ENCODE data around the gene LEP.

Gene LEP

GRCh38 chr7:128247108-128247507, 6.0 kb downstream of the LEP start:
- no peak for DNase-seq (ENCODE audit: low read depth)

- DNase-seq (ENCODE audit: low read depth), result no peak
Observed at GRCh38 chr7:128247640-128248194, 6.6 kb downstream of the LEP start.

DNA sequence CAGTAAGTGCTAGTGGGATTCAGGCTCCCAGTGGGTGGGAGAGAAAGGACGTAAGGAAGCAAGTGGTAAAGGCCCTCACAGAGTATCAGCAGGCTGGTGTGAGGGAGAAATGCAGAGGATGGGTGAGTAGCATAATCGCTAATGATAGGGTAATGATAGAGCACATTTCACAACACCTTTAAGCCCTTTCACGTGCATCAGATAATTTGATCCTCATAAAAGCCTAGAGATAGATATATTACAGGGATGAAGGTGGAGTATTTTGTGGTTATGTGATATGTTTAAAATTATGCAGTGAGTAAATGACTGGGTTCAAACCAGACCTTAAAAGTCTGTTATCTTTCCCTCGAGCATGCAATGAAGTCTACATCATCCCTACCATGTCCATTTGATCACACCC, 10.3 kb downstream of the LEP start:
- DNase-seq (ENCODE audit: low read depth), result no peak

GRCh38 chr7:128253701-128254100, 12.6 kb downstream of the LEP start:
- DNase-seq (ENCODE audit: low read depth), result no peak

DNA sequence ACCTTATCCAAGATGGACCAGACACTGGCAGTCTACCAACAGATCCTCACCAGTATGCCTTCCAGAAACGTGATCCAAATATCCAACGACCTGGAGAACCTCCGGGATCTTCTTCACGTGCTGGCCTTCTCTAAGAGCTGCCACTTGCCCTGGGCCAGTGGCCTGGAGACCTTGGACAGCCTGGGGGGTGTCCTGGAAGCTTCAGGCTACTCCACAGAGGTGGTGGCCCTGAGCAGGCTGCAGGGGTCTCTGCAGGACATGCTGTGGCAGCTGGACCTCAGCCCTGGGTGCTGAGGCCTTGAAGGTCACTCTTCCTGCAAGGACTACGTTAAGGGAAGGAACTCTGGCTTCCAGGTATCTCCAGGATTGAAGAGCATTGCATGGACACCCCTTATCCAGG, 13.4 kb downstream of the LEP start:
- DNase-seq (ENCODE audit: low read depth), result no peak

DNA sequence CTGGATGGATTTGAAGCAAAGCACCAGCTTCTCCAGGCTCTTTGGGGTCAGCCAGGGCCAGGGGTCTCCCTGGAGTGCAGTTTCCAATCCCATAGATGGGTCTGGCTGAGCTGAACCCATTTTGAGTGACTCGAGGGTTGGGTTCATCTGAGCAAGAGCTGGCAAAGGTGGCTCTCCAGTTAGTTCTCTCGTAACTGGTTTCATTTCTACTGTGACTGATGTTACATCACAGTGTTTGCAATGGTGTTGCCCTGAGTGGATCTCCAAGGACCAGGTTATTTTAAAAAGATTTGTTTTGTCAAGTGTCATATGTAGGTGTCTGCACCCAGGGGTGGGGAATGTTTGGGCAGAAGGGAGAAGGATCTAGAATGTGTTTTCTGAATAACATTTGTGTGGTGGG, 14.2 kb downstream of the LEP start:
- no peak for DNase-seq (ENCODE audit: low read depth)

DNA sequence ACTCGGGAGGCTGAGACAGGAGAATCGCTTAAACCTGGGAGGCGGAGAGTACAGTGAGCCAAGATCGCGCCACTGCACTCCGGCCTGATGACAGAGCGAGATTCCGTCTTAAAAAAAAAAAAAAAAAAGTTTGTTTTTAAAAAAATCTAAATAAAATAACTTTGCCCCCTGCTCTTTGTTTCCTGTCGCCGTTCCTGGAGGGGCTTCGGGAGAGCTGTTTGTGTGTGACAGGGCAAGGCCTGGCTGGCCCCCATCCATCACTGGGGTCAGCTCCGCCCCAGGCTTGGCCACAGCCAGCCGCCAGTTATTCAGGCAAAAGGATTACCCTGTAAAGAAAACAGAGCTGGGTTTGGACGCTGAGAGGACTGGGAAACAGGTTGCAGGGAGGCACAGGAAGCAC, 16.4 kb downstream of the LEP start:
- DNase-seq (ENCODE audit: low read depth), result no peak

GRCh38 chr7:128259131-128260061, 18.3 kb downstream of the LEP start:
- no peak for DNase-seq (ENCODE audit: low read depth)

DNA sequence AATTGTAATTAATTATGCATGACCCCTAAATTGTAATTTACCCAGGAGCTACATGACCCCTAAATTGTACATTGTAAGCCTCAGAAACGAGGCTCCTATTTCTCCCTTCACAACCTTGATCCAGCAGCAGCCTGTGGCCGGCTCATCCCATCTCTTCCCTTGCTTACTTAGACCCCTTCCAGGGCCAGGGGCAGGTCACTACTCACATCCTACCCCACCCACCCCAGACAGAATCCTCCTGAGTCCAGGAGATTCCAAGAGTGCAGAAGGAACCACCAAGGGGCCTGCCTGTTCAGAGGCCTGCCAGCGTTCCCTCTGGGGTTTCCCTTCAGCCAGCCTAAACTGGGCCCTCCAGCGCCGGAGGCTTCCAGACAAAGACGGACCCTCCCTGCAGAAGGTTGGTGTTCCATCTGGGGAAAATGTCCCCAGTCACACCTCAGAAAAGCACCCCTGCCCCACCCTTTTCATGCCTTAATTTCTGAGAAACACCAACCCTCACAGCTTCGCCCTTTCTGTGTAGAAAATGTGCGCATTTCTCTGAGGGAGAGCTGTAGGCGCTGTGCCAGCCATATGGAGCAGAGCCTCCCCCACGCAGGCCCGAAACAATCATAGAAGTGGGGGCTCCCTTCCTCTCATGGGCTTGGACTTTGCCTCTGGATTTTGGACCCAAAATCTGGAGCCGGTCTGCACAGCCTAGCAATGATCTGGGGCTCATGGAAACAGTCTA, 19.2 kb downstream of the LEP start:
- no peak for DNase-seq (ENCODE audit: low read depth)

DNA sequence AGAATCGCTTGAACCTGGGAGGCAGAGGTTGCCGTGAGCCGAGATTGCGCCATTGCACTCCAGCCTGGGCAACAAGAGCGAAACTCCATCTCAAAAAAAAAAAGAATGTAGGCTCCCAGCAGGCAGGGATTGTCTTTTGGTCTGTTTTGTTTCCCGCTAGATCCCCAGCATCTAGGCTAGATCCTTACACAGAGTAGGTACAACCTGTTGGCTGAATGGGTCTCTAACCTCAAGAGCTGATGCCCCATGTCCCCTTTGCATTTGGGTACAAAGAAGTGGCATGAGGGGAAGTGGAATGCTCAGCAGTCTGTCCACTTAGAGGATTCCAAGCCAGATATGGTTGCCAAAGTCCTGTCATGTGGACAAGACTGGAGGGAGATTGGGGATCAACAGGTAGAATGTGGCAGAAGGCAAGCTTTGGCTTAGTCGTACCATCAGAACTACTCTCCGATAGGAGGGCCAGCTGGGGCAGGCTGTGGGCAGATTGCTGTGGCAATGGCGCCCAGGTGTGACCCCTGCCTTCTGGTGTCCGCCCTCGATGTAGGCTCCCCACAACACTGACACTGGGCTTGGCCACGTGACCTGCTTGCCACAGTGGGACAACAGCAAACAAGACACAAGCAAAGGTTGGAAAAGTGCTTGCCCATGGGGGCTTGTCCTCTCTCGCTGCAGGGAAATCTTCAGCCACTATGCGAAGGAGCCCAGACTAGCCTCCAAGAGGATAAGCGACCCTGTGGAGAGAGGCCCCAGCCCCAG, 21.4 kb downstream of the LEP start:
- DNase-seq (ENCODE audit: low read depth), result no peak

GRCh38 chr7:128263420-128263819, 22.3 kb downstream of the LEP start:
- no peak for DNase-seq (ENCODE audit: low read depth)

DNA sequence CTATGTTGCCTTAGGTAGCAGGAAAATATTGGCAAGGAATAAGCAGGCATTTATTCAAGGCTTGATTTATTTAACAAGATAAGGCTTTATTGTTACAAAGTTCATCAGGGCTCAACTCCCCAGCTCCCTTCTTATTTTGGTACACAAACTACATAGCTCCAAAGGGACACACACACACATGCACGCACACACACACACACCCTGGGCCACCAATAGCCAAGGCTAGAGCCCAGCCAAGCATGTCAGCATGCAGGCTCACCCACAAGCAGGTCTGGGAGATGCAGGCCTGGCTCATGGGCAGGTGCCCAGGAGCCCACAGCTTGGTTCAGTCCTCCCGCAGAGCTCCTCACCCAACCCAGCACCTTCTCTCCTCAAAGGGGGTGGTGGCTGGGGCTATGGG, 23.4 kb downstream of the LEP start:
- DNase-seq (ENCODE audit: low read depth), result no peak

- DNase-seq (ENCODE audit: low read depth), result no peak
Observed at GRCh38 chr7:128265156-128265905, 24.3 kb downstream of the LEP start.

DNA sequence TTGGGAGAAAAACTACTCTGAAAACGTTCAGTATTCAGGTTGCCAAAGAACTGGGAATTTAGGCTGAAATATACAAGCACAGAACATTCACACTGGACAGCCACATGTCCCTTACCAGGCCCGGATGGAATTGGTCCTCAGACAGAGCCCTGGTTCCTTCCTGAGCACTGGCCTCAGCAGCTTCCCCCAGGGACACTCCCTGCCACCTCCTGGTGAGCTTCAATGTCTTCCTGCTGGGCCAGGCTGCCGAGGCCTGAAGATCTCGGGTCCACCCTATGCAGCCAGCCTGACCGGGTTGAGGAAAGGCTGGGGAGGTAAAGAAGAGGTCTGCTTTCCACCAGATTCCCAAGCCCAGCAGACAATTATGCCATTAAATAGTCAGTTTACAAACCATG, 24.8 kb downstream of the LEP start:
- DNase-seq (ENCODE audit: low read depth), result no peak

DNA sequence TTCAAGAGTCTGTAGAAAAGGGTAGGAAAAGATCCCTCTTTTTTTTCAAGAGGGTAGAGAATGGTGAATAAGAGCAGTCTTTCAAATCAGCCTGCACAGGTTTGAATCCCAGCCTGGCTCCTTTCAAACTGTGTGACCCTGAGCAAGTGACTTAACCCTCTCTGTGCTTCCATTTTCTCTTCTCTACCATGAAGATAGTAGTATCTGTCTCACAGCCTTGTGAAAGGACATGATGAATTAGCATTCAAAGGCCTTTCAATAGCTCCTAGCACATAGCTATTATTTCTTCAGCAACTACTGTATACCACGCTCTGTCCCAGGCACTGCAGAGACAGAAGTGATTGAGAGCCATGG, 25.4 kb downstream of the LEP start:
- DNase-seq (ENCODE audit: low read depth), result no peak

GRCh38 chr7:128266883-128267594, 26.0 kb downstream of the LEP start:
- DNase-seq (ENCODE audit: low read depth), result peak; percentile 77

DNA sequence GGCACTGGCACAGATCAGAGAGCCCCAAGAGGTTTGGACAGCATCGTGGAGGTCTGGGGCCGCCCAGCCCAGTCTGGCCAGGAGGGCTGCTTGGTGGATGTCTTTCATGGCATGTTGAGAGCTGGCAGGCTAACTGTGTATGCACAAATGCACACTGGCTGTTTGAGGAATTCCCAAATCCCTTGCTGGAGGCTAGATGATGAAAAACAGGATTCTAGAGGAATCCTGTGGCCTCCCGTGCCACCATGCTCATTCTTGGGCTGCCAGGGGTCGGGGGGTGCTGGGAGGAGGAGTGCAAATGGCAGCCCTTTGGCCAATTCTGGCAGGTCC, 26.5 kb downstream of the LEP start:
- no peak for DNase-seq (ENCODE audit: low read depth)

DNA sequence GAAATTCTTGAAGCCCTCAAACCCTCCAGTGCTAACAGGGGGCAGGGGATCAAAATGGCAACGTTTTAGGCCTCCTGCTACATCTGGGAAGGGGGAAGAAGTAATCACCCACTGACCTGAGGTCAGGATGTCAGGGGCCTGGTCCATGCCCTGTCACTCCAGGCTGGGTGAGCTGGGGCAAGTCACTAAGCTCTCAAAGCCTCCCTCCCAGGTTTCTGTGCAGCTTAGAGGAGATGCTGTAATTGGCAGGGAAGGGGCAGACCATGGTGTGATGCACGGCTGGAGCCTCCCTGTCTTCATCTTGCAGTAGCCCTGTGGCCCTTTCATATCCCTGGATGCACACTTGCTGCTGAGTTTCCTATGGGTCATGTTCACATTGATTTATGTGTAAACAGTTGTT, 27.2 kb downstream of the LEP start:
- DNase-seq (ENCODE audit: low read depth), result no peak

GRCh38 chr7:128270826-128271272, 29.8 kb downstream of the LEP start:
- no peak for DNase-seq (ENCODE audit: low read depth)

DNA sequence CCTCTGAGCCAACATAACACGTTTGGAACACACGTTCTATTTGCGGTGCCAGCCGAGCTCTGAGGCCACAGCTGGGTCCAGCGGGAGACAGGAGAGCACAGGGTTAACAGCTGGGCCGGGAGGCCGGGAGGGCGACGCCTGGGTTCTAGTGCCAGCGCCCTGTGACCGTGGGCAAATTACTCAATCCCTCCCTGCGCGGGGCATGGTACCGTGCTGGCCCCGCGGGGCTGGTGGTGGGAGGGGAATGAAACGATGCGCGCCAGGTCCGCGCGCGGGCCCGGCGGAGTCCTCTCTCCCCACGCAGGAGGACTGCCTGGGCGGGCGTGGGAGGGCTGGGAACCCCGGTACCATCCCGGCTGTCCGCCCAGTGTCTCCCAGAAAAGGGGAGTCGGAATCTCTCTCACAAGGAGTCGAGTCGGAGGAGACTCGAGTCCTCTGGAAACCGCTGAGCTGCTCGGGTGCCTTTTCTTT, 30.4 kb downstream of the LEP start:
- no peak for DNase-seq (ENCODE audit: low read depth)

- DNase-seq (ENCODE audit: low read depth), result no peak
Observed at GRCh38 chr7:128271942-128272481, 30.9 kb downstream of the LEP start.
